PC-9 (cell line): Measurements from ENCODE around the gene GPR137B.

Source experiments
- EZH2 ChIP-seq: fragments of 200-600 bp; sonication (generic); IDR thresholded peaks from 2 replicates; pipeline ENCODE4 v1.8.0; 2017; ENCODE audit warnings: antibody characterized with exemption, low read depth
- TF ChIP-seq, protein P1 (sequence below): fragments of 200-600 bp; sonication (generic); conservative IDR thresholded peaks from 2 replicates; pipeline ENCODE4 v1.6.1; 2017; ENCODE audit warnings: mixed run types, antibody characterized with exemption, mild to moderate bottlenecking, moderate library complexity

GRCh38 chr1:236201786-236202185 is 59.4 kb downstream of the GPR137B start:
- TF ChIP-seq, protein P1, sequence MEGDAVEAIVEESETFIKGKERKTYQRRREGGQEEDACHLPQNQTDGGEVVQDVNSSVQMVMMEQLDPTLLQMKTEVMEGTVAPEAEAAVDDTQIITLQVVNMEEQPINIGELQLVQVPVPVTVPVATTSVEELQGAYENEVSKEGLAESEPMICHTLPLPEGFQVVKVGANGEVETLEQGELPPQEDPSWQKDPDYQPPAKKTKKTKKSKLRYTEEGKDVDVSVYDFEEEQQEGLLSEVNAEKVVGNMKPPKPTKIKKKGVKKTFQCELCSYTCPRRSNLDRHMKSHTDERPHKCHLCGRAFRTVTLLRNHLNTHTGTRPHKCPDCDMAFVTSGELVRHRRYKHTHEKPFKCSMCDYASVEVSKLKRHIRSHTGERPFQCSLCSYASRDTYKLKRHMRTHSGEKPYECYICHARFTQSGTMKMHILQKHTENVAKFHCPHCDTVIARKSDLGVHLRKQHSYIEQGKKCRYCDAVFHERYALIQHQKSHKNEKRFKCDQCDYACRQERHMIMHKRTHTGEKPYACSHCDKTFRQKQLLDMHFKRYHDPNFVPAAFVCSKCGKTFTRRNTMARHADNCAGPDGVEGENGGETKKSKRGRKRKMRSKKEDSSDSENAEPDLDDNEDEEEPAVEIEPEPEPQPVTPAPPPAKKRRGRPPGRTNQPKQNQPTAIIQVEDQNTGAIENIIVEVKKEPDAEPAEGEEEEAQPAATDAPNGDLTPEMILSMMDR: no peak
- TF ChIP-seq EZH2: no peak
